Measurements from ENCODE around the gene TIMM17A. TPM values are rescaled to one million over a fixed set of nuclear protein-coding genes. Genes with fewer than 3 reads are reported as not detected.

The TIMM17A gene
- total RNA-seq, 1 experiment from 2014 or later: 39.8 TPM

DNA sequence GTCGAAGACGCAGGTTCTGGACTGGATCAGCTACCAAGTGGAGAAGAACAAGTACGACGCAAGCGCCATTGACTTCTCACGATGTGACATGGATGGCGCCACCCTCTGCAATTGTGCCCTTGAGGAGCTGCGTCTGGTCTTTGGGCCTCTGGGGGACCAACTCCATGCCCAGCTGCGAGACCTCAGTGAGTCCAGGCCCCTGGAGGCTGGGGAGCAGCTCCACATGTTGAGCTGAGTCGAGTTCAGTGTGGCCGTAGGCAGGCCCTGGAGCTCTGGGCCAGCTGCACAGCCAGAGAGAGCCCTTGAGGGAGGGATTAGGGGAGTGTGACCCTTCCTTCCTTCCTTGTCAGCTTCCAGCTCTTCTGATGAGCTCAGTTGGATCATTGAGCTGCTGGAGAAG lies 56.7 kb downstream of the TIMM17A start:
- Histone ChIP-seq H3K4me1 (ENCODE audit: low read length) (peaks cover 12% of the 10 kb centered on the region), H3K27ac (ENCODE audit: low read length) (no peak overlapping the region), H3K4me2 (ENCODE audit: low read depth, low read length, poor library complexity, severe bottlenecking) (no peak overlapping the region), H3K9ac (ENCODE audit: low read length) (no peak overlapping the region), H3K27me3 (ENCODE audit: low read length) (no peaks in the 10 kb centered on the region), H4K20me1 (ENCODE audit: insufficient read depth, low read depth, low read length) (no peaks in the 10 kb centered on the region; the same call in 1 of the 2 replicates), H3K79me2 (ENCODE audit: low read length) (no peaks in the 10 kb centered on the region), H3K9me2 (replicated peaks; ENCODE audit: insufficient read depth, low read length) (no peaks in the 10 kb centered on the region), H3K36me3 (ENCODE audit: insufficient read depth, low read length) (no peaks in the 10 kb centered on the region), H3K4me3 (ENCODE audit: low read length) (no peak overlapping the region), H2AFZ (ENCODE audit: low read length) (no peak overlapping the region), H3K9me3 (ENCODE audit: low read length) (no peaks in the 10 kb centered on the region)
- no peak for DNase-seq

DNA sequence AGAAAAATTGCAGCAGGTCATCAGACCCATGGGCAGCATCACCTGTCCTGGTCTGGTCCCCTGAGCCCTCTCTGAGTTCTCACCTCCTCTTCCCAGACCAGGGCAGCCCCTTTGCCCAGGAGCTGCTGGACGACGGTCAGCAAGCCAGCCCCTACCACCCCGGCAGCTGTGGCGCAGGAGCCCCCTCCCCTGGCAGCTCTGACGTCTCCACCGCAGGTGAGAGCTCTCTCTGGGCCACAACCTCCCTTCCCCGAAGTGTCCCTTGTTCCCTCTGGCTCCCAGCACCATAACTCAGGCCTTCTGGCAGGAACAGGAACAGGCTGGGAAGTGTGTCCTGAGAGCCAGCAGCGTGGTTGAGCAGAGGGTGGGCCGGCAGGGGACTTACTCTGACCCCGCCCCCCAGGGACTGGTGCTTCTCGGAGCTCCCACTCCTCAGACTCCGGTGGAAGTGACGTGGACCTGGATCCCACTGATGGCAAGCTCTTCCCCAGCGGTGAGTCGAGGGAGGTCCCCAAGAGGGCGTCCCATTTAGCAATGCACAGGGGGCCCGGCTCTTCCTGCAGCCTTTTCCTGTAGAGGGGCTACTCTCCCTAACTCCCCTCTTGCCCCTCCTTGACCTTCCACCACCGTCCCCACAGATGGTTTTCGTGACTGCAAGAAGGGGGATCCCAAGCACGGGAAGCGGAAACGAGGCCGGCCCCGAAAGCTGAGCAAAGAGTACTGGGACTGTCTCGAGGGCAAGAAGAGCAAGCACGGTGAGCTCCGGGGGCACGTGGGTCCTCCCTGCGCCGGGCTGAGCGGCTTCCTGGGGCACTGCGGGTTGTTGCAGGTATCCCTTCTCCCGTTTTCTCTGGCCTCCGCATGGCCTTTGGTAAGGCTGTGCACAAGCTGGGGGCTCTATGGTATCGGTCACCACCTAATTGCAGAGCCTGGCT lies 57.5 kb downstream of the TIMM17A start:
- Histone ChIP-seq H3K36me3 (ENCODE audit: insufficient read depth, low read length) (no peaks in the 10 kb centered on the region), H3K4me1 (ENCODE audit: low read length) (peaks cover 12% of the 10 kb centered on the region), H2AFZ (ENCODE audit: low read length) (no peak overlapping the region), H4K20me1 (ENCODE audit: insufficient read depth, low read depth, low read length) (no peaks in the 10 kb centered on the region; the same call in 1 of the 2 replicates), H3K9ac (ENCODE audit: low read length) (no peak overlapping the region), H3K79me2 (ENCODE audit: low read length) (no peaks in the 10 kb centered on the region), H3K27ac (ENCODE audit: low read length) (no peak overlapping the region), H3K4me2 (ENCODE audit: low read depth, low read length, poor library complexity, severe bottlenecking) (no peak overlapping the region), H3K9me3 (ENCODE audit: low read length) (no peaks in the 10 kb centered on the region), H3K9me2 (replicated peaks; ENCODE audit: insufficient read depth, low read length) (no peaks in the 10 kb centered on the region), H3K27me3 (ENCODE audit: low read length) (no peaks in the 10 kb centered on the region), H3K4me3 (ENCODE audit: low read length) (no peak overlapping the region)
- no peak for DNase-seq

GRCh38 chr1:202013603-202014002 lies 58.3 kb downstream of the TIMM17A start:
- DNase-seq: no peak
- no peak overlapping the region for H3K4me3 ChIP-seq (ENCODE audit: low read length)
- no peaks in the 10 kb centered on the region for H3K36me3 ChIP-seq (ENCODE audit: insufficient read depth, low read length)
- no peaks in the 10 kb centered on the region for H3K27me3 ChIP-seq (ENCODE audit: low read length)
- no peaks in the 10 kb centered on the region; the same call in 1 of the 2 replicates for H4K20me1 ChIP-seq (ENCODE audit: insufficient read depth, low read depth, low read length)
- H3K9ac ChIP-seq (ENCODE audit: low read length): no peak overlapping the region
- no peaks in the 10 kb centered on the region for H3K9me3 ChIP-seq (ENCODE audit: low read length)
- no peak overlapping the region for H3K27ac ChIP-seq (ENCODE audit: low read length)
- H3K9me2 ChIP-seq (replicated peaks; ENCODE audit: insufficient read depth, low read length): no peaks in the 10 kb centered on the region
- no peak overlapping the region for H2AFZ ChIP-seq (ENCODE audit: low read length)
- no peak overlapping the region for H3K4me2 ChIP-seq (ENCODE audit: low read depth, low read length, poor library complexity, severe bottlenecking)
- peaks cover 12% of the 10 kb centered on the region for H3K4me1 ChIP-seq (ENCODE audit: low read length)
- H3K79me2 ChIP-seq (ENCODE audit: low read length): no peaks in the 10 kb centered on the region

GRCh38 chr1:202014060-202014459 lies 58.8 kb downstream of the TIMM17A start:
- Histone ChIP-seq H3K4me2 (ENCODE audit: low read depth, low read length, poor library complexity, severe bottlenecking) (no peak overlapping the region), H3K9me3 (ENCODE audit: low read length) (no peaks in the 10 kb centered on the region), H2AFZ (ENCODE audit: low read length) (no peak overlapping the region), H4K20me1 (ENCODE audit: insufficient read depth, low read depth, low read length) (no peaks in the 10 kb centered on the region; the same call in 1 of the 2 replicates), H3K27me3 (ENCODE audit: low read length) (no peaks in the 10 kb centered on the region), H3K9ac (ENCODE audit: low read length) (no peak overlapping the region), H3K79me2 (ENCODE audit: low read length) (no peaks in the 10 kb centered on the region), H3K4me3 (ENCODE audit: low read length) (no peak overlapping the region), H3K4me1 (ENCODE audit: low read length) (peaks cover 12% of the 10 kb centered on the region), H3K9me2 (replicated peaks; ENCODE audit: insufficient read depth, low read length) (no peaks in the 10 kb centered on the region), H3K27ac (ENCODE audit: low read length) (no peak overlapping the region), H3K36me3 (ENCODE audit: insufficient read depth, low read length) (no peaks in the 10 kb centered on the region)
- no peak for DNase-seq

DNA sequence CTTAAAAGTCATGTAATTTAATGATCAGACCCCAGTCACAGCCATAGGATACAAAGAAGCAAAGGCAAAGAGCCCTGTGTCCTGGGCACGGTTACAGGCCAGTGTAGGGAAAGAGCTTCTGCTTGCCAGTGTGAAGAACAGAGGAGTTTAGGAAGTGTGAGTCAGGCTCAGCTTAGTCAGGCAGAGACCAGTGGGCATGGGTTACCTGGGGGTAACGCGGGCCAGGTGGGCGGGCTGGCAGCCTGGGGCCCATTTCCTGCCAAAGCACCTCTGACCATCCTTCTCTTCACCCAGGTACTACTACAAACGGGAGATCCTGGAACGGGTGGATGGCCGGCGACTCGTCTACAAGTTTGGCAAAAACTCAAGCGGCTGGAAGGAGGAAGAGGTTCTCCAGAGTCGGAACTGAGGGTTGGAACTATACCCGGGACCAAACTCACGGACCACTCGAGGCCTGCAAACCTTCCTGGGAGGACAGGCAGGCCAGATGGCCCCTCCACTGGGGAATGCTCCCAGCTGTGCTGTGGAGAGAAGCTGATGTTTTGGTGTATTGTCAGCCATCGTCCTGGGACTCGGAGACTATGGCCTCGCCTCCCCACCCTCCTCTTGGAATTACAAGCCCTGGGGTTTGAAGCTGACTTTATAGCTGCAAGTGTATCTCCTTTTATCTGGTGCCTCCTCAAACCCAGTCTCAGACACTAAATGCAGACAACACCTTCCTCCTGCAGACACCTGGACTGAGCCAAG lies 59.8 kb downstream of the TIMM17A start:
- no peaks in the 10 kb centered on the region for H3K9me2 ChIP-seq (replicated peaks; ENCODE audit: insufficient read depth, low read length)
- no peaks in the 10 kb centered on the region for H4K20me1 ChIP-seq (ENCODE audit: insufficient read depth, low read depth, low read length)
- H3K4me3 ChIP-seq (ENCODE audit: low read length): no peak overlapping the region
- no peak for DNase-seq
- no peaks in the 10 kb centered on the region for H3K27me3 ChIP-seq (ENCODE audit: low read length)
- H3K4me1 ChIP-seq (ENCODE audit: low read length): peaks cover 7% of the 10 kb centered on the region
- no peak overlapping the region for H2AFZ ChIP-seq (ENCODE audit: low read length)
- H3K27ac ChIP-seq (ENCODE audit: low read length): no peak overlapping the region
- H3K36me3 ChIP-seq (ENCODE audit: insufficient read depth, low read length): no peaks in the 10 kb centered on the region
- H3K9ac ChIP-seq (ENCODE audit: low read length): no peak overlapping the region
- no peaks in the 10 kb centered on the region for H3K9me3 ChIP-seq (ENCODE audit: low read length)
- no peaks in the 10 kb centered on the region for H3K79me2 ChIP-seq (ENCODE audit: low read length)
- H3K4me2 ChIP-seq (ENCODE audit: low read depth, low read length, poor library complexity, severe bottlenecking): no peak overlapping the region

GRCh38 chr1:202015662-202015937 lies 60.3 kb downstream of the TIMM17A start:
- H3K9ac ChIP-seq (ENCODE audit: low read length): no peak overlapping the region
- no peaks in the 10 kb centered on the region for H3K9me3 ChIP-seq (ENCODE audit: low read length)
- no peak overlapping the region for H3K4me3 ChIP-seq (ENCODE audit: low read length)
- no peak overlapping the region for H3K27ac ChIP-seq (ENCODE audit: low read length)
- H2AFZ ChIP-seq (ENCODE audit: low read length): no peak overlapping the region
- peaks cover 2% of the 10 kb centered on the region for H3K4me1 ChIP-seq (ENCODE audit: low read length)
- H3K27me3 ChIP-seq (ENCODE audit: low read length): no peaks in the 10 kb centered on the region
- no peak overlapping the region for H3K4me2 ChIP-seq (ENCODE audit: low read depth, low read length, poor library complexity, severe bottlenecking)
- DNase-seq: no peak
- H3K79me2 ChIP-seq (ENCODE audit: low read length): no peaks in the 10 kb centered on the region
- no peaks in the 10 kb centered on the region for H3K9me2 ChIP-seq (replicated peaks; ENCODE audit: insufficient read depth, low read length)
- H4K20me1 ChIP-seq (ENCODE audit: insufficient read depth, low read depth, low read length): no peaks in the 10 kb centered on the region
- no peaks in the 10 kb centered on the region for H3K36me3 ChIP-seq (ENCODE audit: insufficient read depth, low read length)

GRCh38 chr1:202016022-202016810 lies 60.9 kb downstream of the TIMM17A start:
- Histone ChIP-seq H3K4me2 (ENCODE audit: low read depth, low read length, poor library complexity, severe bottlenecking) (no peak overlapping the region), H3K4me1 (ENCODE audit: low read length) (no peaks in the 10 kb centered on the region), H3K9me2 (replicated peaks; ENCODE audit: insufficient read depth, low read length) (no peaks in the 10 kb centered on the region), H2AFZ (ENCODE audit: low read length) (no peak overlapping the region), H4K20me1 (ENCODE audit: insufficient read depth, low read depth, low read length) (no peaks in the 10 kb centered on the region), H3K4me3 (ENCODE audit: low read length) (no peak overlapping the region), H3K36me3 (ENCODE audit: insufficient read depth, low read length) (no peaks in the 10 kb centered on the region), H3K27ac (ENCODE audit: low read length) (no peak overlapping the region), H3K9me3 (ENCODE audit: low read length) (no peaks in the 10 kb centered on the region), H3K27me3 (ENCODE audit: low read length) (no peaks in the 10 kb centered on the region), H3K79me2 (ENCODE audit: low read length) (no peaks in the 10 kb centered on the region), H3K9ac (ENCODE audit: low read length) (no peak overlapping the region)
- DNase-seq: no peak

All from Karpas-422 (cell line).